GM19240 (cell line): ENCODE data around the gene IL1R1.

ENCODE experiments used
- DNase-seq: peaks from one replicate; pipeline ENCODE4 v3.0.0; 2011; ENCODE audit warnings: low spot score; ENCODE audit not compliant: insufficient read length

The IL1R1 gene

DNA sequence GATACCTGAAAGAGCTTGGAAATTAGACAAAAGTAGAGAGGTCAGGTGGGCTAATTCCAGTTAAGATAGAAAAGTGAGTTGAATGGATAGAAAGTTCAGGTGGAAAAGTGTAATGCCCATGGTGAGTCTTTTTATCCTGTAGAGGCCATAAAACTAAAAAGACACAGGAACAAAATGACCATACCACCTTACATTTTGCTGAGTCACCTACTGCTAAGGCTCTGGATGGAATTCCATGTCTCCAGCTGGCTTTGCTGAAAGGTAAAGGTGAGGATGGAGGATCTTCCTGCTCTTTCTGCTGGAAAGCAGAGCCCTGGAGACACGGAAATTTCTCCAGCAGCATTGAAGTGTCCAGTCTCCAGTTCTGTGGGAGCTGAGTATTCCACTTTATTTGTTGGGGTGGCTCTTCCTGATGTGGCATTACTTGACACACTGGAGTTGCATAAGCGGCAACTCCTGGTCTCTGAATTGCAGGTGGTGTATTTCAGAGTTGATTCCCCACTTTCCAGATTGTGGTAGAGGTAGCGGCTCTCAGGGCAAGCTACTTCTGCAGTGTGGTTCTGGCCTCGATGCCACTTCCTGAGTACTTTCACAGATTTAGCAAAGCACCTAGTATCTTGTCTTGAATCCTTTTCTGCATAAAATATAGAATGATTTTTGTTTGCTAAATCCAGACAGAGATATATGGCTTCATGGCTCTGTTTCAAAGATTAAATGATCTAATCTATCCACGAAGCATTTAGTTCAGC, 55.0 kb downstream of the IL1R1 start:
- no peak for DNase-seq

- DNase-seq = no peak
Measured at GRCh38 chr2:102200539-102200938, 58.0 kb downstream of the IL1R1 start.

DNA sequence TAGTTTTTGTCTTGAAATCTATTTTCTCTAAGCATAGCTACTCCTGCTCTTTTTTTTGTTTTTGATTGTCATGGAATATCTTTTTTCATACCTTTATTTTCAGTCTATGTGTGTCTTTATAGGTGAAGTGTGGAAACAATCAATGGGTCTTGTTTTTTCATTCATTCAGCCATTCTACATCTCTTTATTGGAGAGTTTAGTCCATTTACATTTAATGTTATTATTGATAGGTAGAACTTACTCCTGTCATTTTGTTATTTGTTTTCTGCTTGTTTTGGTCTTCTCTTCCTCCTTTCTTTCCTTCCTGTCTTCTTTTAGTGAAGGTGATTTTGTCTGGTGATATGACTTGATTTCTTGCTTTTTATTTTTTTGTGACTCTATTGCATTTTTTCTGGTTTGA, 62.1 kb downstream of the IL1R1 start:
- no peak for DNase-seq

DNA sequence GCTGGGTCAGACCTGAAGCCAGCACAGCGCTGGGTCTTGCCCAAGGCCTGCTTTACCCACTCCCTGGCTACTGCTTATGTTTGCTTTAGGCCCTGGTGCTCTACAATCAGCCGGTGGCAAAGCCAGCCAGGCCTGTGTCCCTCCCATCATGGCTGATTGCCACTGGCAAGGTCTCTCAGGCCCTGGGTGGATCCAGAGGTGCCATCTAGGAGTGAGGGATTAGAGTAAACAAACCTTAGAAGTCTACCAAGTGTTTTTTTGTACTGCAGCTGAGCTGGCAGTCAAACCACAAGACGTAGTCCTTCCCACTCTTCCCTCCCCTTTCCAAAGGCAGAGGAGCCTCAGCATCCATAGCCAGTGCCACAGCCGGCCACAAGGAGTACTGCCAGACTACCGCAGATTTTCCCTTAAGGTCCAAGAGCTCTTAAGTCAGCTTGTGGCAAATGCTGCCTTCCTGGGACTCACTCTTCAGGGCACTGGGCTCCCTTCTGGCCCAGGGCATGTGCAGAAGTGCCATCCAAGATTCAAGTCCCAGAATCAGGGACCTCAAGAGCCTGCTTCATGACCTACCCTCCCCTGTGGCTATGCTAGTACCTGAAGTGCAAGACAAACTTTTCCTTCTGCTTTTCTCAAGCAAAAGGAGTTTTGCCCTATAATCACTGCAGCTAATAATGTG, 64.3 kb downstream of the IL1R1 start:
- DNase-seq = no peak

- DNase-seq = no peak
Measured at GRCh38 chr2:102208774-102209173, 66.2 kb downstream of the IL1R1 start.

GRCh38 chr2:102209474-102209873, 66.9 kb downstream of the IL1R1 start:
- DNase-seq = no peak

DNA sequence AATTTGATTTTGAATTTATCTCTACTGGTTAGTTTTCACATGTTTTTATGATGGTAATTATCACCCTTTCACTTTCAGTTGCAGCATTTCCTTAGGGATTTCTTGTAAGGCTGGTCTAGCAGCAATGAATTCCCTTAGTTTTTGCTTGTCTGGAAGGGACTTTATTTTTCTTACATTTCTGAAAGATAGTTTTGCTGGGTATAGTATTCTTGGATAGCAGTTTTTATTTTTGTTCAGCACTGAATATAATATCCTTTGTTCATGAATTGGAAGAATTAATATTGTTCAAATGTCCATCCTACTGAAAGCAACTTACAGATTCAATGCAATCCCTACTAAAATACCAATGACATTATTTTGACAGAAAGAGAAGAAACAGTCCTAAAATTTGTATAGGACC, 74.5 kb downstream of the IL1R1 start:
- DNase-seq = no peak

DNA sequence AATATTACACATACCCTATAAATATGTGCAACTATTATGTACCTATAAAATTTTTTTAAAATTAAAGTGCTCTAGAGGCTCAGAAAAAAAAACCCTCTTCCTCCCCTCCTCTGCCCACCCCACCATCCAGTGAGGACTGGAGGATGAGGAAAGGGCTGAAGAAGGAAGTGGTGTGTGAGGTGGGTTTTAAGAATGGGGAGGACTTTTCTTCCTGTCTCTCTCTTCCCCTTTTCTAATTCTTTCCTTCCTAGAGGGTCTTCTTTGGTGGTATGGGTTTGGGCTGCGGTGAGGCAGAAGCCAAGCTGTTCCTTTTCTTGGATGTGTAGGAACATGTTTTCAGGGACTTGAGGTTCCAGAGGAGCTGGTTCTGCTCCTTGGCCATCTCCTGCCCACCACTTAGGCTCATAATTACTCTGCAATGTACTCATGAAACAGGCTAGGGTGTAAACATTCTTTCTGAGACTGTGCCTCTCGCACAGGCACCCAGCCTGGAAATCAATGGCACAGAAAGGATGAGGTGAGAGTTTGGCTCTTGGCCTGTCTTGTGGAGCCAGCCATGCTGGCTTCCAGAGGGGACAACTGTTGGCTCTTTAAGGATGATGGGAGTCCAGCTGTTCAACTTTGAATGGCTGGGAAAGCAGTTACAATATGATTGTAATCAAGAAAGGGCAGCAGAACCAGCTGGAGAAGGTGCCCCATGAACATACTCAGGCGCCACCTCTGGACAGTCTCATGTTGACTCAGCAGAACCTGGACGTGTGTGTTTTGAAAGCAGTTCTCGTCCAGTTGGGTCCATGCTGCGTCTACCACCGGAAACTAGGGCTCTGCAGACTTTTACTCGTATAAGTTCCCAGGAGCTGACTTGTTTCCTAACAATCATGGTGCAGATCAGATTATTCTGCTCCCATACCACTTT, 82.5 kb downstream of the IL1R1 start:
- DNase-seq = no peak

DNA sequence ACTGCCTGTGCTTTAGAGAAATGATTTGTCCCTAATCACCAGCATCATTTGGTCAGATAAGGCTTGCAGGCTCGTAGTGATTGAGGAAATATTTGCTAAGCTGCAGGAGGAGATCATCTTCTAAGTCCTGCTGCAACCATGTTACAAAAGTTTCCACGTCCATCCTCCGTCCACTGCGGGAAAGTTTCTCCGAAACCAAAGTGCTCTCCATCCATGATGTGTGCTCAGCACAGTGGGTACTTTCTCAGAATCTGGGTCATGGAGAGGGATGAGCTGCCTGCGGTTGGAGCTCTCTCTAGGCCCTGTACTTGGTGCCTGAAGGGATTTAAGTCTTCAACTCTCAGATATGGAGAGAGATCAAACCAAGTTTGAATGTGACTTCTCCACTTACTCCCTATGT, 83.6 kb downstream of the IL1R1 start:
- no peak for DNase-seq

DNA sequence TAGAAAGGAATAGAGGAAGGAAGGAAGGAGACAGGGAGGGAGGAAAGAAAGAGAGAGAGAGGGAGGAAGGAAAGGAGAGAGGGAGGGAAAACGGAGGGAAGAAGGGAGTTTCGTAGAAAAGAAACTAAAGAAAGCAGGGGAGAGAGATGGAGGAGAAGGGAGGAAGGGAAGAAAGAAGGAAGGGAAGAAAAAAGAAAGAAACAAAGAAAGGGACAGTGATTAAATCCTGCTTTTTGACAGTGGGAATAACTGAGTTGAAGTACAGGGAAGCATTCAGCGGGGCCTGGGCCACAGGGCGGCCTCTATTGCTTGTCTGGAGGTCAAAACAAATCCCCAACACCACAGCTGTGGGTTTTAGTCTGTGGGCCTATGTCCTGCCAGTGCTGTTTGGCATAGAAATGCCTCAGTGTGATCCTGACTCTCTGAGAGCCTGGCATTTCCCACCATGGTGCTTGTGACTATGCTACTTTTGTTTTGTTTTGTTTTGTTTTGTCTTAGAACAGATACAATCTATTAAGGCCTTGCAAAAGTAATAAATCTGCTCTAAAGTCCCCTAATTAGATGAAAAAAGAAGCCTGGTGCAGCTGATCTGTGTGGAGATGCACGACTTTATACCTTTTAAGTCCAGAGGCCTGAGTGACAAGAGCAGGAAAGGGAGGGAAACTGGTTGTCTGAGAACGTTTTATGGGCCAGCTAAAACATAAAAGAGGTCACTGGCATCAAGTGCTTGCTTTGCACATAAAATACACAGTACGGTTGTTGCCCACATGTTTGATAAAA, 84.3 kb downstream of the IL1R1 start:
- no peak for DNase-seq

GRCh38 chr2:102229141-102229769, 86.7 kb downstream of the IL1R1 start:
- no peak for DNase-seq
